K562 (cell line): ENCODE results near the gene GLIS1.

Experiments
- RAD21 ChIP-seq, 2 experiments: fragments of 250-450 bp in 1 of 2; fragments of 450-650 bp in 1 of 2; sonication (Bioruptor Pico) in 1 of 2; formaldehyde crosslinking in 1 of 2; IDR thresholded peaks in 1 of 2; conservative IDR thresholded peaks in 1 of 2; 2 replicates each; pipeline versions ENCODE4 v1.4.0 to v1.8.0; 2020 to 2022; ENCODE audit warnings: mild to moderate bottlenecking in 2 of 2, moderate library complexity in 1 of 2
- SP1 ChIP-seq: sonication (generic); formaldehyde crosslinking; IDR thresholded peaks from 2 replicates; pipeline ENCODE4 v1.8.1; 2022; ENCODE audit warnings: mild to moderate bottlenecking, missing genetic modification reagents
- TF ChIP-seq, protein P1 (sequence below), 3 experiments: IDR thresholded peaks in 2 of 3; conservative IDR thresholded peaks in 1 of 3; 2 replicates each; pipeline ENCODE4 v1.5.1; 2011 to 2012; ENCODE audit warnings: low read length in 3 of 3, mild to moderate bottlenecking in 3 of 3, control low read depth in 2 of 3, improper control_type of control experiment in 1 of 3, inconsistent platforms in 1 of 3, low read depth in 1 of 3, mixed read lengths in 1 of 3, moderate library complexity in 1 of 3; ENCODE audit not compliant: insufficient read depth in 2 of 3
- TF ChIP-seq, protein P2 (sequence below): sonication (generic); formaldehyde crosslinking; IDR thresholded peaks from 2 replicates; pipeline ENCODE4 v1.8.0; 2022; ENCODE audit warnings: missing genetic modification reagents, mild to moderate bottlenecking, borderline replicate concordance
- TF ChIP-seq, protein P3 (sequence below): fragments of 450-650 bp; IDR thresholded peaks from 2 replicates; pipeline ENCODE4 v1.6.1; 2016; ENCODE audit warnings: antibody characterized with exemption
- TF ChIP-seq, protein P4 (sequence below), 3 experiments: fragments of 200-800 bp in 1 of 3; sonication (Bioruptor generic) in 1 of 3; sonication (generic) in 1 of 3; formaldehyde crosslinking in 1 of 3; IDR thresholded peaks; 2 replicates each; pipeline versions ENCODE4 v1.6.1 to v1.8.0; 2016 to 2022; ENCODE audit warnings: mild to moderate bottlenecking in 2 of 3, missing compliant biosample characterization in 2 of 3, missing genetic modification characterization in 2 of 3, missing genetic modification reagents in 1 of 3

DNA sequence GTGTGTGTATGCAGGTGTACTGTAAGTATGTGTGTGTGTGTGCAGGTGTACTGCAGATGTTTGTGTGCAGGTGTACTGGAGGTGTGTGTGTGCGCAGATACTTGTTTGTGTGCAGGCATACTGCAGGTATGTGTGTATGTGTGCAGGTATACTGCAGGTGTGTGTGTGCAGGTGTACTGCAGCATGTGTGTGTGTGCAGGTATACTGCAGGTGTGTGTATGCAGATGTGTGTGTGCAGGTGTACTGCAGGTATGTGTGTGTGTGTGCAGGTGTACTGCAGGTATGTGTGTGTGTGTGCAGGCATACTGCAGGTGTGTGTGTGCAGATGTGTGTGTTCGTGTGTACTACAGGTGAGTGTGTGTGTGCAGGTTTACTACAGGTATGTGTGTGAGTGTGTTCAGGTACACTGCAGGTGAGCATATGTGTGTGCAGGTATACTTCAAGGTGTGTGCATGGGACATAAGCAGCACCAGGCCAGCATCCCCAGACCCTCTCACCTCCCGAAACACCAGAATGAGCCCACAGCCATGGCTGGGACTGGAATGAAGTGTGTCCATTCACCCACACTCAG, 182.2 kb downstream of the GLIS1 start:
- TF ChIP-seq, protein P1, sequence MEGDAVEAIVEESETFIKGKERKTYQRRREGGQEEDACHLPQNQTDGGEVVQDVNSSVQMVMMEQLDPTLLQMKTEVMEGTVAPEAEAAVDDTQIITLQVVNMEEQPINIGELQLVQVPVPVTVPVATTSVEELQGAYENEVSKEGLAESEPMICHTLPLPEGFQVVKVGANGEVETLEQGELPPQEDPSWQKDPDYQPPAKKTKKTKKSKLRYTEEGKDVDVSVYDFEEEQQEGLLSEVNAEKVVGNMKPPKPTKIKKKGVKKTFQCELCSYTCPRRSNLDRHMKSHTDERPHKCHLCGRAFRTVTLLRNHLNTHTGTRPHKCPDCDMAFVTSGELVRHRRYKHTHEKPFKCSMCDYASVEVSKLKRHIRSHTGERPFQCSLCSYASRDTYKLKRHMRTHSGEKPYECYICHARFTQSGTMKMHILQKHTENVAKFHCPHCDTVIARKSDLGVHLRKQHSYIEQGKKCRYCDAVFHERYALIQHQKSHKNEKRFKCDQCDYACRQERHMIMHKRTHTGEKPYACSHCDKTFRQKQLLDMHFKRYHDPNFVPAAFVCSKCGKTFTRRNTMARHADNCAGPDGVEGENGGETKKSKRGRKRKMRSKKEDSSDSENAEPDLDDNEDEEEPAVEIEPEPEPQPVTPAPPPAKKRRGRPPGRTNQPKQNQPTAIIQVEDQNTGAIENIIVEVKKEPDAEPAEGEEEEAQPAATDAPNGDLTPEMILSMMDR (IDR thresholded peaks at IDR 0.05 in 2 of 3, conservative IDR thresholded peaks at IDR 0.05 in 1 of 3; ENCODE audit: insufficient read depth in 2 of 3, low read depth in 1 of 3, low read length in 3 of 3): no peak
- TF ChIP-seq, protein P2, sequence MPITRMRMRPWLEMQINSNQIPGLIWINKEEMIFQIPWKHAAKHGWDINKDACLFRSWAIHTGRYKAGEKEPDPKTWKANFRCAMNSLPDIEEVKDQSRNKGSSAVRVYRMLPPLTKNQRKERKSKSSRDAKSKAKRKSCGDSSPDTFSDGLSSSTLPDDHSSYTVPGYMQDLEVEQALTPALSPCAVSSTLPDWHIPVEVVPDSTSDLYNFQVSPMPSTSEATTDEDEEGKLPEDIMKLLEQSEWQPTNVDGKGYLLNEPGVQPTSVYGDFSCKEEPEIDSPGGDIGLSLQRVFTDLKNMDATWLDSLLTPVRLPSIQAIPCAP (CRISPR knock-in tag): no peak
- TF ChIP-seq SP1 (CRISPR knock-in tag): no peak
- TF ChIP-seq, protein P3, sequence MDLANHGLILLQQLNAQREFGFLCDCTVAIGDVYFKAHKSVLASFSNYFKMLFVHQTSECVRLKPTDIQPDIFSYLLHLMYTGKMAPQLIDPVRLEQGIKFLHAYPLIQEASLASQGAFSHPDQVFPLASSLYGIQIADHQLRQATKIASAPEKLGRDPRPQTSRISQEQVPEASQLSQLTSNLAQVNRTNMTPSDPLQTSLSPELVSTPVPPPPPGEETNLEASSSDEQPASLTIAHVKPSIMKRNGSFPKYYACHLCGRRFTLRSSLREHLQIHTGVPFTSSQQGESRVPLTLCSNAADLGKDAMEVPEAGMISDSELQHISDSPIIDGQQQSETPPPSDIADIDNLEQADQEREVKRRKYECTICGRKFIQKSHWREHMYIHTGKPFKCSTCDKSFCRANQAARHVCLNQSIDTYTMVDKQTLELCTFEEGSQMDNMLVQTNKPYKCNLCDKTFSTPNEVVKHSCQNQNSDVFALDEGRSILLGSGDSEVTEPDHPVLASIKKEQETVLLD: no peak
- TF ChIP-seq, protein P4, sequence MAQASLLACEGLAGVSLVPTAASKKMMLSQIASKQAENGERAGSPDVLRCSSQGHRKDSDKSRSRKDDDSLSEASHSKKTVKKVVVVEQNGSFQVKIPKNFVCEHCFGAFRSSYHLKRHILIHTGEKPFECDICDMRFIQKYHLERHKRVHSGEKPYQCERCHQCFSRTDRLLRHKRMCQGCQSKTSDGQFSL (CRISPR knock-in tag; IDR thresholded peaks at IDR 0.05): no peak
- TF ChIP-seq, protein P4 (tag; IDR thresholded peaks at IDR 0.05): no peak
- TF ChIP-seq RAD21 (CRISPR knock-in tag; conservative IDR thresholded peaks at IDR 0.05 in 1 of 2, IDR thresholded peaks at IDR 0.05 in 1 of 2): no peak
